ENCODE data around the gene CCNA2. TPM values are rescaled to one million over a fixed set of nuclear protein-coding genes. Genes with fewer than 3 reads are reported as not detected.

The CCNA2 gene
- total RNA-seq, 1 donor from 2014 or later = 27.3 TPM

- TF ChIP-seq, protein P1, sequence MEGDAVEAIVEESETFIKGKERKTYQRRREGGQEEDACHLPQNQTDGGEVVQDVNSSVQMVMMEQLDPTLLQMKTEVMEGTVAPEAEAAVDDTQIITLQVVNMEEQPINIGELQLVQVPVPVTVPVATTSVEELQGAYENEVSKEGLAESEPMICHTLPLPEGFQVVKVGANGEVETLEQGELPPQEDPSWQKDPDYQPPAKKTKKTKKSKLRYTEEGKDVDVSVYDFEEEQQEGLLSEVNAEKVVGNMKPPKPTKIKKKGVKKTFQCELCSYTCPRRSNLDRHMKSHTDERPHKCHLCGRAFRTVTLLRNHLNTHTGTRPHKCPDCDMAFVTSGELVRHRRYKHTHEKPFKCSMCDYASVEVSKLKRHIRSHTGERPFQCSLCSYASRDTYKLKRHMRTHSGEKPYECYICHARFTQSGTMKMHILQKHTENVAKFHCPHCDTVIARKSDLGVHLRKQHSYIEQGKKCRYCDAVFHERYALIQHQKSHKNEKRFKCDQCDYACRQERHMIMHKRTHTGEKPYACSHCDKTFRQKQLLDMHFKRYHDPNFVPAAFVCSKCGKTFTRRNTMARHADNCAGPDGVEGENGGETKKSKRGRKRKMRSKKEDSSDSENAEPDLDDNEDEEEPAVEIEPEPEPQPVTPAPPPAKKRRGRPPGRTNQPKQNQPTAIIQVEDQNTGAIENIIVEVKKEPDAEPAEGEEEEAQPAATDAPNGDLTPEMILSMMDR (IDR thresholded peaks at IDR 0.05; ENCODE audit: unreplicated experiment) = no peak
- H3K4me3 Mint-ChIP-seq (ENCODE audit: low read depth) = no peak overlapping the region
- no peak for DNase-seq (ENCODE audit: low spot score, unreplicated experiment)
- H3K36me3 Mint-ChIP-seq (ENCODE audit: insufficient read depth) = peaks cover 15% of the 10 kb centered on the region
- no peaks in the 10 kb centered on the region for H3K9me3 Mint-ChIP-seq (ENCODE audit: low read depth)
- H3K27ac Mint-ChIP-seq = no peak overlapping the region
- no peaks in the 10 kb centered on the region for H3K27me3 Mint-ChIP-seq
- no peaks in the 10 kb centered on the region for H3K4me1 Mint-ChIP-seq (ENCODE audit: low read depth)
Measured at GRCh38 chr4:121811122-121811521, 12.6 kb downstream of the CCNA2 start.

DNA sequence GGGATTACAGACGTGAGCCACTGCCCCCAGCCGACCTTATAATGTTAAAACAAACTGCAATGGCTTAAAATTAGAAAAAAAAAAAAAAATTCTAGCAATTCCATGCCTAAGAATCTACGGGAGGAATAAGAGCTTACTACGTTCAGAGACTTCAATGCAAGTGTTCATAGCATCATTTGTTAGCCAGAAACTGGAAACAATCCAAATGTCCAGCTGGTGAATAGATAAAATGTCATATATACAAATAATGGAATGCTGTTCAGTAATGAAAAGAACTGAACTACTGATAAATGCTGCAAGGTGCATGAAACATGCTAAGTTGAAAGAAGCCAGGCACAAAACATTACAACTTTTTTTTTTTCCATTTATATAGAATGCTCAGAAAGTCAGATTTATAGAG lies 17.3 kb downstream of the CCNA2 start:
- Mint-ChIP-seq H3K9me3 (ENCODE audit: low read depth) (no peaks in the 10 kb centered on the region), H3K27ac (no peak overlapping the region), H3K27me3 (no peaks in the 10 kb centered on the region), H3K4me3 (ENCODE audit: low read depth) (no peak overlapping the region), H3K36me3 (ENCODE audit: insufficient read depth) (peaks cover 15% of the 10 kb centered on the region), H3K4me1 (ENCODE audit: low read depth) (peaks cover 7% of the 10 kb centered on the region)
- no peak for DNase-seq (ENCODE audit: low spot score, unreplicated experiment)
- TF ChIP-seq, protein P1 (IDR thresholded peaks at IDR 0.05; ENCODE audit: unreplicated experiment) = no peak

DNA sequence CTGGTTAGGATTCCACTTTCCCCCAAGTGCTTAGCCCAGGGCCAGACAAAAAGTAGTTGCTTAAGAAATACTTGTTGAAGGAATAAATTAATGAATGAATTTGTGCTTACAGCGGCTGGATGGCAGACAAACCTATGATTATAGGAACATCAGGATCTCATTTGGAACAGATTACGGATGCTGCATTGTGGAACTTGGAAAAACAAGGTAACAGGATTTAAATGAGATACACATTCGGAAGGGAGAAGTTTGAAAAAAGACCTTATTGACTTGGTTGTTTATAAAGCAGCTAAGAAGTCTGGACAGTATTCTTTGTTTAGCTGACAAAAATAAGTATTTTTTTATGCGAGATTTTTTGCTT lies 22.0 kb downstream of the CCNA2 start:
- TF ChIP-seq, protein P1 (IDR thresholded peaks at IDR 0.05; ENCODE audit: unreplicated experiment) = no peak
- DNase-seq (ENCODE audit: low spot score, unreplicated experiment) = no peak
- H3K4me1 Mint-ChIP-seq (ENCODE audit: low read depth) = peaks cover 10% of the 10 kb centered on the region
- H3K27me3 Mint-ChIP-seq = peaks cover 3% of the 10 kb centered on the region
- peak overlapping the region; percentile 97 for H3K27ac Mint-ChIP-seq
- peaks cover 6% of the 10 kb centered on the region for H3K36me3 Mint-ChIP-seq (ENCODE audit: insufficient read depth)
- peak overlapping the region; percentile 88 for H3K4me3 Mint-ChIP-seq (ENCODE audit: low read depth)
- H3K9me3 Mint-ChIP-seq (ENCODE audit: low read depth) = no peaks in the 10 kb centered on the region

DNA sequence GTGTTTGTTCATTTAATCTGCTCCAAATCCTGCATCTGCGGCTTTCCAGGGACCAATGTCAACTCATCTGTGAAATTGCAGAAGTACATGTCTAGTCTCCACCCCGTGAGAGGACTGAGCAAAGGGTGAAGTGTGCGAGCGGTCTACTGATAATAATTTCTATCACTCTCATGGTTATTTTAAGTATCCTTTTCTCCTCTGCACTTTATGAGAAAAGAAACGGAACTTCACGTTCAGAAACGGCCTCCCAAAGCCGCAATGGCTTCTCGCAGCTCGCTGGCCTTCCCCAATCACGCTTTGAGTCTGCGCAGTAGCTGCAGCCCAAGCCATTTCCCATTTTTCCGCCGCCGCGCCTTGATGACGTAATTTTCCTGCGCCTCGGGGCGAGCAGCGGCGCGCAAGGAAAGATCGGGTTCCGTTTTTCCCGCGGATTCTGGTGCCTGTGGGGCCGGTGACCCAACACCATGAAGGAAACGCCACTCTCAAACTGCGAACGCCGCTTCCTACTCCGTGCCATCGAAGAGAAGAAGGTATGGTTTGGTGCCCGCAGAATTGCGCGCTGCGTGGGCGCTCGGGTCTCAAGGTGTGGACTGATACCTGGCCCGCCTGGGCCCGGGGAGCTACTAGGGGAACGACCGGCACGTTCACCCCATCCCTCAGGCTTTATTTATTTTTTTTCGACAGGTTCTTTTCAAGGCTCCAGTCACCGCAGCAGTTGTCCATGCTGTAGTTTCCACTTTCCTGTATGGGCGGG lies 22.5 kb downstream of the CCNA2 start, which contains the start of gene EXOSC9:
Gene EXOSC9 (plus strand): TSS at position 363 of the 754 bp plus-strand sequence. CDS start 102 bp downstream, at position 465.
- Mint-ChIP-seq H3K4me1 (ENCODE audit: low read depth) (peaks cover 10% of the 10 kb centered on the region), H3K27me3 (peaks cover 3% of the 10 kb centered on the region), H3K9me3 (ENCODE audit: low read depth) (no peaks in the 10 kb centered on the region), H3K4me3 (ENCODE audit: low read depth) (peak within 1 kb of the TSS; percentile 88), H3K36me3 (ENCODE audit: insufficient read depth) (peaks cover 4% of the 10 kb centered on the region), H3K27ac (peak within 1 kb of the TSS; percentile 97)
- peak; percentile 94 for DNase-seq (ENCODE audit: low spot score, unreplicated experiment)
- TF ChIP-seq, protein P1 (IDR thresholded peaks at IDR 0.05; ENCODE audit: unreplicated experiment) = no peak

DNA sequence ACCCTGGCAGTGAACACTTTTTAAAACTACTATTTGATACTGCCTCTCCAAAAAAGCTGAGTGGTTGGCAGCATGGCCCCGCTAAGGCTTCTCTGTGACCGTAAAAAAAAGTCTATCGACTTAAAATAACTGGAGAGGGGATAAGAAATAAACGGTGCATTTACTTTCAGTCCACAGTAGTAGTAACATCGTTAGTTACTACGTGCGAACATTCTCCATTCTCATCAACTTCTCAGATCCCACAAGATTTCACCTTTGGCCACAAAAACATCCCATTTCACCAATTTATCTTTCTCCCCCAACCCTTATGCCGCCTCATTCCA lies 23.1 kb downstream of the CCNA2 start:
- H3K4me1 Mint-ChIP-seq (ENCODE audit: low read depth) = peaks cover 11% of the 10 kb centered on the region
- peaks cover 3% of the 10 kb centered on the region for H3K27me3 Mint-ChIP-seq
- no peak for DNase-seq (ENCODE audit: low spot score, unreplicated experiment)
- peak overlapping the region; percentile 97 for H3K27ac Mint-ChIP-seq
- peaks cover 4% of the 10 kb centered on the region for H3K36me3 Mint-ChIP-seq (ENCODE audit: insufficient read depth)
- H3K9me3 Mint-ChIP-seq (ENCODE audit: low read depth) = no peaks in the 10 kb centered on the region
- TF ChIP-seq, protein P1 (IDR thresholded peaks at IDR 0.05; ENCODE audit: unreplicated experiment) = no peak
- peak overlapping the region; percentile 88 for H3K4me3 Mint-ChIP-seq (ENCODE audit: low read depth)
